Testis (tissue), 3 donors: ENCODE measurements around the gene ANGEL2. TPM values are rescaled to one million over a fixed set of nuclear protein-coding genes. Genes with fewer than 3 reads are reported as not detected.

Experiments
- DNase-seq: peaks from one replicate; pipeline ENCODE4 v3.0.0-alpha.2; 2019
- H3K27ac ChIP-seq, 2 donors: fragments of 200-600 bp; sonication (generic); one replicate each; pipeline ENCODE4 v1.5.1; 2019
- H3K27me3 ChIP-seq: fragments of 200-600 bp; sonication (generic); one replicate; pipeline ENCODE4 v1.5.1; 2019
- H3K36me3 ChIP-seq: fragments of 200-600 bp; sonication (generic); one replicate; pipeline ENCODE4 v1.5.1; 2017; ENCODE audit warnings: low read depth; ENCODE audit errors: missing control alignments
- H3K4me1 ChIP-seq: fragments of 200-600 bp; sonication (generic); one replicate; pipeline ENCODE4 v1.5.1; 2019
- H3K4me3 ChIP-seq, 2 donors: fragments of 200-600 bp; sonication (generic); one replicate each; pipeline ENCODE4 v1.5.1; 2017 to 2019
- H3K9me3 ChIP-seq: fragments of 200-600 bp; sonication (generic); one replicate; pipeline ENCODE4 v1.5.1; 2017
- POLR2A ChIP-seq: fragments of 450-650 bp; IDR thresholded peaks from one replicate; pipeline ENCODE4 v1.6.1; 2017; ENCODE audit warnings: antibody characterized with exemption, mild to moderate bottlenecking, moderate library complexity
- WGBS, 2 donors: methylation state at CpG; one replicate each; pipeline ENCODE4 v1.1.5; 2018; 5-methylcytosine and 5-hydroxymethylcytosine counted together
- intact Hi-C: fragments of 100-400 bp; cut with DNase I; formaldehyde crosslinking; loops from one replicate; pipeline ENCODE4 v1.15.1; 2023; ENCODE audit warnings: low total_unique reads
- polyA plus RNA-seq: library from polyadenylated mRNA; stranded (reverse); fragments of 350-450 nt; fragmentation: Illumina TruSeq; extraction: RNeasy Lipid Tissue Mini Kit (QIAGEN cat#74804); gene quantifications from one replicate; pipeline ENCODE4 v1.2.3, GENCODE V29; 2014; ENCODE audit warnings: low read depth, low replicate concordance; ENCODE audit not compliant: insufficient read depth
- total RNA-seq, 2 donors: library from RNA; depleted of rRNA; stranded (reverse); fragments of >200 nt; gene quantifications; one replicate each; pipeline ENCODE4 v1.2.3, GENCODE V29; 2016
- TF ChIP-seq, protein P1 (sequence below), 3 experiments: fragments of 450-650 bp in 2 of 3; fragments of 200-600 bp in 1 of 3; sonication (generic) in 1 of 3; IDR thresholded peaks; one replicate each; pipeline ENCODE4 v1.5.1; 2016 to 2019; ENCODE audit warnings: antibody characterized with exemption in 3 of 3, mild to moderate bottlenecking in 2 of 3, moderate library complexity in 1 of 3

Gene ANGEL2
- total and polyA plus RNA-seq, 3 donors from 2014 or later, result 20.3 to 63.1 (median 49.1) TPM

DNA sequence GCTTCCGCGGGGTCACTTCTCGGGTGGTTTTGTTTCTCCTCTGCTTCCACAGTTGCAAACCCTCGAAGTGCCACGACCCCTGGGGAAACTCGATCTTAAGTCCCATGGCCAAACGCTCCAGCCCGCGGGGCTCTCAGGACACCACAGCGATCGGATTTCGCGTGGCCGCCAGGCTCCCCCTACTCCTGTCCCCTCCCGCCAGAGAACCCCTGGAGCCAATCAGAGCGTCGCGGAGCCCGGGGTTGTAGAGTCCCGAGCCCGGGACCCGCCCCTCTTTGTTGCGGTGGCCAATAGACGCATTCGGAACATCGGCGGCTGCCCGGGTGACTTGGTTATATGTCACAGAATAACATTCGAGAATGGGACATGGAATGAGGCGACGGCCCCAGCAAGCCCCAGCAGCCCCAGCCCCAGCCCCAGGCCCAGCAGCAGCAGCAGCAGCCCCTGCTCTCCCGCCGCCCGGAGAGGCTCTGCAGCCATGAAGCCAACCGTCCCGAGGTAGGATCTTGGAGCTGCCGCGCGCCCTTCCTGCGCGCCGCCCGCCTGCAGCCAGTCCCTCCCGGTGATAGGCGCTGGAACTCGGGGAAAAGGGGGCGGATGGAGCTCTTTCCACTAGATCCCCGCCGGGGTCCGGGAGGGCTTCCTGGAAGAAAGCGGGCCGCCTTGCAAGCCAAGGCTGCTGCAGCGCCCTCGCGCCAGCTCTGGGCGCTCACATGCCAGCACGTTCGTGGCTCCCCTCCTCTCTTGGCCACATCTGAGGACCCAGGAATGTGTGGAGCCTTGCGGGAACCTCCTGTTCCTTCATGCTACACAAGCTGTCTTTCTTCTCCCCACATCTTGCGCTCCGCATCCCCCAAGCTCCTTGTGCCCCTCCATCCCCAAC is 65.2 kb downstream of the ANGEL2 start, which contains the start of gene VASH2:
Gene VASH2 (plus strand): TSS at position 299 of the 883 bp plus-strand sequence. CDS start 1,002 bp downstream, outside the sequence.
- intact Hi-C loops, result no loop called here
- Histone ChIP-seq H3K9me3 (no peaks in the 10 kb centered on the region), H3K4me3 (peak within 1 kb of the TSS; percentile 51 to 66), H3K27me3 (no peaks in the 10 kb centered on the region), H3K4me1 (peaks cover 3% of the 10 kb centered on the region), H3K27ac (no peak within 1 kb of the TSS), H3K36me3 (no peaks in the 10 kb centered on the region)
- DNase-seq, result peak; percentile 91
- no peak for TF ChIP-seq POLR2A
- TF ChIP-seq, protein P1, sequence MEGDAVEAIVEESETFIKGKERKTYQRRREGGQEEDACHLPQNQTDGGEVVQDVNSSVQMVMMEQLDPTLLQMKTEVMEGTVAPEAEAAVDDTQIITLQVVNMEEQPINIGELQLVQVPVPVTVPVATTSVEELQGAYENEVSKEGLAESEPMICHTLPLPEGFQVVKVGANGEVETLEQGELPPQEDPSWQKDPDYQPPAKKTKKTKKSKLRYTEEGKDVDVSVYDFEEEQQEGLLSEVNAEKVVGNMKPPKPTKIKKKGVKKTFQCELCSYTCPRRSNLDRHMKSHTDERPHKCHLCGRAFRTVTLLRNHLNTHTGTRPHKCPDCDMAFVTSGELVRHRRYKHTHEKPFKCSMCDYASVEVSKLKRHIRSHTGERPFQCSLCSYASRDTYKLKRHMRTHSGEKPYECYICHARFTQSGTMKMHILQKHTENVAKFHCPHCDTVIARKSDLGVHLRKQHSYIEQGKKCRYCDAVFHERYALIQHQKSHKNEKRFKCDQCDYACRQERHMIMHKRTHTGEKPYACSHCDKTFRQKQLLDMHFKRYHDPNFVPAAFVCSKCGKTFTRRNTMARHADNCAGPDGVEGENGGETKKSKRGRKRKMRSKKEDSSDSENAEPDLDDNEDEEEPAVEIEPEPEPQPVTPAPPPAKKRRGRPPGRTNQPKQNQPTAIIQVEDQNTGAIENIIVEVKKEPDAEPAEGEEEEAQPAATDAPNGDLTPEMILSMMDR (IDR thresholded peaks at IDR 0.05), result no peak
- 1 to 2% methylated on average over 8 to 57 of the region's 61 CpGs for WGBS, 2 donors

DNA sequence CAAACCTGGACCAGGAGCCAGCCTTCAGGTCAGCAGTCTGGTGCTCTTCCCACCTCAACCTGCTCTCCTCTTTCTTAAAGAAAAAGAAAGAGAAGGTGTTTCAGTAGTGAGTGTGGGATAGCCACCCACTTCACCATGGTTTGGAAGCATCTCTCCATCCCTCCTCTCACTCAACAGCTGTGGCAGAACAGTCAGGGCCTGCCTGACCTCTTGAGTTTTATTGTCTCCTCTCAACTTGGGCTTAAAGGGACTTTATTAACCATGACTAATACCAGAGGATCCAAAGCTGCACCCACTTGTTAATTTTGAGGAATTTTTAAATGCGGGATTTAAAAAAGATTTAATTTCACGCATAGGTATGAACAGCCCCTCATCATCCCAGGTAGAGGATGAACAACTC is 65.9 kb downstream of the ANGEL2 start:
- Histone ChIP-seq H3K4me3 (peak overlapping the region; percentile 51 to 66), H3K4me1 (peaks cover 3% of the 10 kb centered on the region), H3K27ac (no peak overlapping the region), H3K9me3 (no peaks in the 10 kb centered on the region), H3K36me3 (no peaks in the 10 kb centered on the region), H3K27me3 (no peaks in the 10 kb centered on the region)
- no peak for DNase-seq
- intact Hi-C loops, result no loop called here
- WGBS, 2 donors, result 27 to 41% methylated on average over 2 of the region's 2 CpGs
- TF ChIP-seq, protein P1 (IDR thresholded peaks at IDR 0.05), result no peak
- no peak for TF ChIP-seq POLR2A

DNA sequence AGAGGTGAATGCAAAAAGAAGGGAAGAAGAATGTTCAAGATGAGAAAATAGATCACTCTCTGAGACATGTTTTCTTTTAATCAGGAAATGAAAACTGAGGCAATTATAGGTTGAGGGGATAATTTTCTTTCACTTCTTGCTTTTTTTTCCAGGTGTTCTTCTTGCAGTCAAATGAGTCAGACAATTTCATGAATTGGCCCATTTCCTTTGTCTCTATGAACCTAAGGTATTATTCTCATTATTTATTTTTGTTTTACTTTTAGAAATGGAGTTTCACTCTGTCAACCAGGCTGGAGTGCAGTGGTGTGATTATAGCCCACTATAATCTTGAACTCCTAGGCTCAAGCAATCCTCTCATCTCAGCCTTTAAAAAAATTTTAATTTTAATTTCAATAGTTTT is 68.8 kb downstream of the ANGEL2 start:
- H3K4me3 ChIP-seq, result no peak overlapping the region
- DNase-seq, result no peak
- H3K9me3 ChIP-seq, result no peaks in the 10 kb centered on the region
- H3K27me3 ChIP-seq, result no peaks in the 10 kb centered on the region
- no peak for TF ChIP-seq POLR2A
- TF ChIP-seq, protein P1 (IDR thresholded peaks at IDR 0.05), result no peak
- H3K27ac ChIP-seq, result no peak overlapping the region
- H3K36me3 ChIP-seq, result no peaks in the 10 kb centered on the region
- peaks cover 3% of the 10 kb centered on the region for H3K4me1 ChIP-seq
- intact Hi-C loops, result no loop called here

DNA sequence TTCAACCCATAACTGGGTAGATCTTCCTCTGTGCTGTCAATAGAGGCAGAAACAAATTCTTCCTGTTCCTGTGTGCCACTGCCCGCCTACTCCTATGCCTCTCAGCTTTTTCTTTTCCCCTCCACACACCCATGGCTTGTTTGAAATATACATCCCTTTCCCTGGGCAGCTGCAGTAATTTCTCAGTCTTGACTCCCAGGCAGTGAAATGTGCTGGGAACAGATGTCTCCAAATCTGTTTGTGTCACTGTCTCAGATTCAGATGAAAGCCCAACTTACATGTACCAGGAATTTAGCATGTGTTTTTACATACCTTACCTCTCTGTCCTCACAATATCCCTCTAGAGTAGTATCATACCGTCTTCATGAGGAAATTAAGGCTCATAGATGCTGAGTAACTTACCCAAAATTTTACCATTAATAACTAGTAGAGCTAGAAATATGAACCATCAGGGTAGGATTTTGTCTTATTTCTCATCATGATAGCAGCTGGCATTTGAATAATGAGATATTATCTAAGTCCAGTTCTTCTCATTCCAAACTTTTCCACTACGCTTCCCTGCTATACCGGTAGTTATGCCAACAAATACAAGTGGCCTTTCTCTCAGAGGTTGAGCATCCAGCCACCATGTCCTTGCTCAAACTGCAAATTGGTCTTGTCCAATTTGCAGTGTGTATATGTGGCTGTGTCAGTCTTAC is 70.1 kb downstream of the ANGEL2 start:
- H3K27me3 ChIP-seq, result no peaks in the 10 kb centered on the region
- no peaks in the 10 kb centered on the region for H3K4me1 ChIP-seq
- H3K36me3 ChIP-seq, result no peaks in the 10 kb centered on the region
- 94 to 96% methylated on average over 4 of the region's 4 CpGs for WGBS, 2 donors
- no peak for DNase-seq
- H3K4me3 ChIP-seq, result no peak overlapping the region
- no peaks in the 10 kb centered on the region for H3K9me3 ChIP-seq
- intact Hi-C loops, result no loop called here
- H3K27ac ChIP-seq, result no peak overlapping the region
- TF ChIP-seq, protein P1 (IDR thresholded peaks at IDR 0.05), result no peak
- TF ChIP-seq POLR2A, result no peak
